Measurements from ENCODE around the gene PTGER4.

The PTGER4 gene

GRCh38 chr5:40680741-40681362 is 1.1 kb downstream of the PTGER4 start:
- Histone ChIP-seq H3K9me3 (ENCODE audit: control insufficient read depth in 2 of 2, low read length in 2 of 2) (no peaks in the 10 kb centered on the region), H3K36me3 (ENCODE audit: control insufficient read depth in 2 of 2, insufficient read depth in 2 of 2, low read length in 2 of 2) (no peaks in the 10 kb centered on the region), H3K4me3 (ENCODE audit: low read length in 2 of 2) (peak overlapping the region; percentile 95 to 97), H3K9ac (ENCODE audit: low read length in 2 of 2) (peak overlapping the region; percentile 71 to 89), H3K4me1 (ENCODE audit: control insufficient read depth, insufficient read depth, low read length) (peaks cover 22% of the 10 kb centered on the region), H3K27me3 (ENCODE audit: control insufficient read depth in 1 of 2, insufficient read depth in 2 of 2, low read length in 2 of 2) (no peaks in the 10 kb centered on the region), H3K27ac (ENCODE audit: low read length) (peak overlapping the region; percentile 88)

- Histone ChIP-seq H3K9me3 (ENCODE audit: control insufficient read depth in 2 of 2, low read length in 2 of 2) (no peaks in the 10 kb centered on the region), H3K9ac (ENCODE audit: low read length in 2 of 2) (peak overlapping the region; percentile 71 to 89), H3K4me3 (ENCODE audit: low read length in 2 of 2) (peak overlapping the region; percentile 95 to 97), H3K27ac (ENCODE audit: low read length) (peak overlapping the region; percentile 88), H3K27me3 (ENCODE audit: control insufficient read depth in 1 of 2, insufficient read depth in 2 of 2, low read length in 2 of 2) (no peaks in the 10 kb centered on the region), H3K4me1 (ENCODE audit: control insufficient read depth, insufficient read depth, low read length) (peaks cover 20% of the 10 kb centered on the region), H3K36me3 (ENCODE audit: control insufficient read depth in 2 of 2, insufficient read depth in 2 of 2, low read length in 2 of 2) (no peaks in the 10 kb centered on the region)
Measured at GRCh38 chr5:40681363-40682153, 1.8 kb downstream of the PTGER4 start.

- H3K9ac ChIP-seq (ENCODE audit: low read length in 2 of 2) = peak overlapping the region; percentile 71 to 89
- H3K27ac ChIP-seq (ENCODE audit: low read length) = peak overlapping the region; percentile 88
- no peaks in the 10 kb centered on the region for H3K27me3 ChIP-seq (ENCODE audit: control insufficient read depth in 1 of 2, insufficient read depth in 2 of 2, low read length in 2 of 2)
Measured at GRCh38 chr5:40682154-40683017, 2.7 kb downstream of the PTGER4 start.

GRCh38 chr5:40683305-40683704 is 3.6 kb downstream of the PTGER4 start:
- H3K4me1 ChIP-seq (ENCODE audit: control insufficient read depth, insufficient read depth, low read length) = peaks cover 9% of the 10 kb centered on the region
- peak overlapping the region; percentile 25 for H3K27ac ChIP-seq (ENCODE audit: low read length)

More at GRCh38 chr5:40682154-40683017, 2.7 kb downstream of the PTGER4 start:
- H3K36me3 ChIP-seq (ENCODE audit: control insufficient read depth in 2 of 2, insufficient read depth in 2 of 2, low read length in 2 of 2) = no peaks in the 10 kb centered on the region
- H3K4me1 ChIP-seq (ENCODE audit: control insufficient read depth, insufficient read depth, low read length) = peaks cover 12% of the 10 kb centered on the region
- no peaks in the 10 kb centered on the region for H3K9me3 ChIP-seq (ENCODE audit: control insufficient read depth in 2 of 2, low read length in 2 of 2)
- peak overlapping the region; percentile 95 to 97 for H3K4me3 ChIP-seq (ENCODE audit: low read length in 2 of 2)

GRCh38 chr5:40685193-40685592 is 5.5 kb downstream of the PTGER4 start:
- H3K4me3 ChIP-seq (ENCODE audit: low read length in 2 of 2) = peak overlapping the region; percentile 25 to 65
- no peaks in the 10 kb centered on the region for H3K9me3 ChIP-seq (ENCODE audit: control insufficient read depth in 2 of 2, low read length in 2 of 2)
- H3K27ac ChIP-seq (ENCODE audit: low read length) = no peak overlapping the region
- H3K36me3 ChIP-seq (ENCODE audit: control insufficient read depth in 2 of 2, insufficient read depth in 2 of 2, low read length in 2 of 2) = no peaks in the 10 kb centered on the region
- no peaks in the 10 kb centered on the region for H3K27me3 ChIP-seq (ENCODE audit: control insufficient read depth in 1 of 2, insufficient read depth in 2 of 2, low read length in 2 of 2)
- no peak overlapping the region for H3K9ac ChIP-seq (ENCODE audit: low read length in 2 of 2)
- H3K4me1 ChIP-seq (ENCODE audit: control insufficient read depth, insufficient read depth, low read length) = peaks cover 11% of the 10 kb centered on the region

More at GRCh38 chr5:40683305-40683704, 3.6 kb downstream of the PTGER4 start:
- Histone ChIP-seq H3K4me3 (ENCODE audit: low read length in 2 of 2) (peak overlapping the region; percentile 95 to 97), H3K36me3 (ENCODE audit: control insufficient read depth in 2 of 2, insufficient read depth in 2 of 2, low read length in 2 of 2) (no peaks in the 10 kb centered on the region), H3K27me3 (ENCODE audit: control insufficient read depth in 1 of 2, insufficient read depth in 2 of 2, low read length in 2 of 2) (no peaks in the 10 kb centered on the region), H3K9me3 (ENCODE audit: control insufficient read depth in 2 of 2, low read length in 2 of 2) (no peaks in the 10 kb centered on the region), H3K9ac (ENCODE audit: low read length in 2 of 2) (peak overlapping the region; percentile 7 to 71)

- no peaks in the 10 kb centered on the region for H3K27me3 ChIP-seq (ENCODE audit: control insufficient read depth in 1 of 2, insufficient read depth in 2 of 2, low read length in 2 of 2)
- no peaks in the 10 kb centered on the region for H3K9me3 ChIP-seq (ENCODE audit: control insufficient read depth in 2 of 2, low read length in 2 of 2)
- no peak overlapping the region for H3K9ac ChIP-seq (ENCODE audit: low read length in 2 of 2)
- H3K27ac ChIP-seq (ENCODE audit: low read length) = no peak overlapping the region
- H3K36me3 ChIP-seq (ENCODE audit: control insufficient read depth in 2 of 2, insufficient read depth in 2 of 2, low read length in 2 of 2) = no peaks in the 10 kb centered on the region
- peak overlapping the region; percentile 36 to 65 for H3K4me3 ChIP-seq (ENCODE audit: low read length in 2 of 2)
- peaks cover 11% of the 10 kb centered on the region for H3K4me1 ChIP-seq (ENCODE audit: control insufficient read depth, insufficient read depth, low read length)
Measured at GRCh38 chr5:40685976-40686486, 6.3 kb downstream of the PTGER4 start.

GRCh38 chr5:40687321-40687720 is 7.6 kb downstream of the PTGER4 start:
- H3K27me3 ChIP-seq (ENCODE audit: control insufficient read depth in 1 of 2, insufficient read depth in 2 of 2, low read length in 2 of 2) = no peaks in the 10 kb centered on the region
- H3K9ac ChIP-seq (ENCODE audit: low read length in 2 of 2) = no peak overlapping the region
- peak overlapping the region; percentile 11 to 50 for H3K4me3 ChIP-seq (ENCODE audit: low read length in 2 of 2)
- no peak overlapping the region for H3K27ac ChIP-seq (ENCODE audit: low read length)
- peaks cover 9% of the 10 kb centered on the region for H3K4me1 ChIP-seq (ENCODE audit: control insufficient read depth, insufficient read depth, low read length)
- peaks cover 7 to 8% of the 10 kb centered on the region in 2 donors for H3K36me3 ChIP-seq (ENCODE audit: control insufficient read depth in 2 of 2, insufficient read depth in 2 of 2, low read length in 2 of 2)
- H3K9me3 ChIP-seq (ENCODE audit: control insufficient read depth in 2 of 2, low read length in 2 of 2) = no peaks in the 10 kb centered on the region

GRCh38 chr5:40688127-40688761 is 8.5 kb downstream of the PTGER4 start:
- Histone ChIP-seq H3K4me1 (ENCODE audit: control insufficient read depth, insufficient read depth, low read length) (peaks cover 9% of the 10 kb centered on the region), H3K4me3 (ENCODE audit: low read length in 2 of 2) (peak overlapping the region in 1 of 2 donors; percentile 50)

GRCh38 chr5:40688996-40689395 is 9.3 kb downstream of the PTGER4 start:
- no peak overlapping the region for H3K27ac ChIP-seq (ENCODE audit: low read length)
- H3K9me3 ChIP-seq (ENCODE audit: control insufficient read depth in 2 of 2, low read length in 2 of 2) = no peaks in the 10 kb centered on the region
- H3K4me1 ChIP-seq (ENCODE audit: control insufficient read depth, insufficient read depth, low read length) = peaks cover 9% of the 10 kb centered on the region
- H3K36me3 ChIP-seq (ENCODE audit: control insufficient read depth in 2 of 2, insufficient read depth in 2 of 2, low read length in 2 of 2) = peaks cover 10 to 11% of the 10 kb centered on the region in 2 donors
- no peak overlapping the region for H3K4me3 ChIP-seq (ENCODE audit: low read length in 2 of 2)
- no peak overlapping the region for H3K9ac ChIP-seq (ENCODE audit: low read length in 2 of 2)
- H3K27me3 ChIP-seq (ENCODE audit: control insufficient read depth in 1 of 2, insufficient read depth in 2 of 2, low read length in 2 of 2) = no peaks in the 10 kb centered on the region

More at GRCh38 chr5:40688127-40688761, 8.5 kb downstream of the PTGER4 start:
- Histone ChIP-seq H3K27ac (ENCODE audit: low read length) (no peak overlapping the region), H3K27me3 (ENCODE audit: control insufficient read depth in 1 of 2, insufficient read depth in 2 of 2, low read length in 2 of 2) (no peaks in the 10 kb centered on the region), H3K36me3 (ENCODE audit: control insufficient read depth in 2 of 2, insufficient read depth in 2 of 2, low read length in 2 of 2) (peaks cover 10 to 11% of the 10 kb centered on the region in 2 donors), H3K9me3 (ENCODE audit: control insufficient read depth in 2 of 2, low read length in 2 of 2) (no peaks in the 10 kb centered on the region), H3K9ac (ENCODE audit: low read length in 2 of 2) (peak overlapping the region in 1 of 2 donors; percentile 1)

GRCh38 chr5:40689438-40689837 is 9.7 kb downstream of the PTGER4 start:
- Histone ChIP-seq H3K36me3 (ENCODE audit: control insufficient read depth in 2 of 2, insufficient read depth in 2 of 2, low read length in 2 of 2) (peaks cover 10 to 13% of the 10 kb centered on the region in 2 donors), H3K4me1 (ENCODE audit: control insufficient read depth, insufficient read depth, low read length) (peaks cover 9% of the 10 kb centered on the region), H3K4me3 (ENCODE audit: low read length in 2 of 2) (no peak overlapping the region), H3K9ac (ENCODE audit: low read length in 2 of 2) (no peak overlapping the region), H3K9me3 (ENCODE audit: control insufficient read depth in 2 of 2, low read length in 2 of 2) (no peaks in the 10 kb centered on the region), H3K27ac (ENCODE audit: low read length) (no peak overlapping the region), H3K27me3 (ENCODE audit: control insufficient read depth in 1 of 2, insufficient read depth in 2 of 2, low read length in 2 of 2) (no peaks in the 10 kb centered on the region)

Measured in stomach smooth muscle (tissue), 2 donors.